ENCODE data around the gene ZNF516. TPM values are rescaled to one million over a fixed set of nuclear protein-coding genes. Genes with fewer than 3 reads are reported as not detected.

The ZNF516 gene
- total RNA-seq, 2 experiments from 2014 or later, result 1.5 to 2.0 TPM

DNA sequence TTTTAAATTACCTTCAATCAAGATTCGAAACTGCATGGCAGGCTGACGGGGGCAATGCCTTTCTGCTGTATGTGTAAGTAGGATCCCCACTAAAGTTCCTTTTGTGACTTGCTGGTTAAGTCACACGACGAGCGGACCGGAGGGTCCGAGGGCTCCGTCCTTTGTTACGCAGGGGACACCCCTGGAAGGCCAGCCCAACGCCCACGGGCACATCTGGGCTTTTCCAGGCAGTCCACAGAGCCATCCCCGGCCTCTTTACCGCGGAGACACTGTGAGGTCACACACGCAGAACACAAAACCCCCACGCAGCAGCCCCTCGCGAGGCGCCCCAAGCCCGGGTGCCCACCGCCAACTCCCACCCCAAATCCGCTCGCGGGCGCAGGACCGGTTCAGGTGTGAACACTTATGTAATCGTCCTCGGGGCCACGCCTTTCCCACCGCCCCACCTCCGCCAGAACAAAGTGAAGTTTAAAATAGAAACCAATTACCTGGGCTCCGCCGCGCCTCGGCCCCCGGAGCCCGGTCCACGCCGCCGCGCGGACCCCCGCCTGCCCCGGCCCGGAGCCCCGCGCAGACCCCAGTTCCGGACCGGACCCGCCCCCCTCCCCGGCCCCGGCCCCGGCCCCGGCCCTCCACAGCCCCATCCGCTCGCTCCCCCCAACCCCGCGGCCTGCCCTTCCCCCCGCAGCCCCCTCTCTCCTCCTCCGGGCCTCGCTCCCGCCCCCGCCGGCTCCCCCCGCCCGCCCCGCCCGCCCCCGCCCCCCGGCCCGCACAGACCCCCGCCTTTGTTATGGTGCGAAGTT, 4.2 kb downstream of the ZNF516 start:
- DNase-seq, result no peak

DNA sequence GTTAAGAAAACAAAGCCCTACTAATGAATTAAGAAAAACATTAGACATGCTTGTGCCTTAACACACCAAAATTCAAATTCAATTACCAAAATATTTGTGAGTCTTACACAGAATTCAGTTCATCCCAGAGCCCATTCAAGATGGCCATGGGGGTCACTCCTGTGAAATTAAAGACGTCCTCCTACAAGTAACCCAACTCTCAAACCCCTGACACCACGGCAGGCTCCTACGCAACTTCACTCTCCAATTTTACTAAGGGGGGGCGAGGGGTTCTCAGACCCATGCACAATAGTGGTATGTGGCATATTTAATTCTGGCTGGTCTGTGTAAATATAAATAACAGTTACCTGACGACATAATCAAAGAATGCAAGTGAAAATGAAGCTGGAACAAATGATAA, 5.0 kb downstream of the ZNF516 start:
- Mint-ChIP-seq H3K27ac (no peak overlapping the region), H3K4me1 (peaks cover 24% of the 10 kb centered on the region), H3K9me3 (ENCODE audit: low read depth) (no peaks in the 10 kb centered on the region), H3K36me3 (no peaks in the 10 kb centered on the region), H3K4me3 (no peak overlapping the region), H3K27me3 (peaks cover 66% of the 10 kb centered on the region)
- DNase-seq (no peak), ATAC-seq (no peak)
- CTCF ChIA-PET, result no interaction called here

More for the DNA sequence above, 4.2 kb downstream of the ZNF516 start:
- peak overlapping the region; percentile 71 for H3K4me3 Mint-ChIP-seq
- no peak for ATAC-seq
- peaks cover 72% of the 10 kb centered on the region for H3K27me3 Mint-ChIP-seq
- CTCF ChIA-PET, result no interaction called here
- no peak overlapping the region for H3K27ac Mint-ChIP-seq
- H3K4me1 Mint-ChIP-seq, result peaks cover 26% of the 10 kb centered on the region
- no peaks in the 10 kb centered on the region for H3K36me3 Mint-ChIP-seq
- no peaks in the 10 kb centered on the region for H3K9me3 Mint-ChIP-seq (ENCODE audit: low read depth)

DNA sequence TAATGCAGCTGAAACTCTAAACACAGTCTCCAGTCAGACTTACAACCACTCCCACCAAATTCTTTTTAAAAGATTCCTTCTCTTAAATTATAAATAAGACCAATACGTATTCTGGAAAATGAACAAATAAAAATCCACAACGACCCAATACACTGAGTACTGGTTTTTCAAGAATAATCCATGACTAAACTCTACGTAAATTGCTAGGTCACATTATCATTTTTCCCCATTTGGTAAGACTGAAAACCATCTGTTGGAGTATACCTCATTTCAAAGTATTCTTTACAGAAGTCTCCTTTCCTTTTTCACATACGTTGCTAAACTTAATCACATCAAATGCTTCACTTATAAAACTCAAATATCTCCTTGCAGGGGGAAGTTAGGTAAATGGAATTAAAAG, 6.0 kb downstream of the ZNF516 start:
- Mint-ChIP-seq H3K36me3 (no peaks in the 10 kb centered on the region), H3K4me1 (peaks cover 20% of the 10 kb centered on the region), H3K9me3 (ENCODE audit: low read depth) (no peaks in the 10 kb centered on the region), H3K4me3 (no peak overlapping the region), H3K27ac (no peak overlapping the region), H3K27me3 (peaks cover 61% of the 10 kb centered on the region)
- ATAC-seq (no peak), DNase-seq (no peak)
- CTCF ChIA-PET, result interaction anchor here (1.4 kb wide), 1 partner anchor 29 kb away, joined by 3 read pairs; no protein-coding TSS in a partner anchor

DNA sequence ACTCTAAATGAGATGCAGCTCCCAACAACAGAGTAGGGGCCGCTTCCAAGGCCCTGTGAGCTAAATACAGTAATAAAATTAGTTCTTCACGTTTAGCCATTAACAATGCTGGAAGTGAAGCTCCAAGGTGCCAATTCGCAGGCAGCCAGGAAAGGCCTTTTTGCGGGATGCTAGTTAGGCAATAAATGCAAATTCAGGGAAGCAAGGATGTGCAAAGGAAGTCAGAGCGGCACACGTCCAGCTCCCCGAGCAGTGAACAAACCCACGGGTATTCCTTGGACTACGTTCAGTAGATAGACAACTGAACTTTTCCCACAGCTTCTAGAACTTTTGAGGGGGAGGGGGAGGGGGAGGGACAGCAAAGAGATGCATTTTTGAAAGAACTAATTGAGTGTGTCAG, 6.9 kb downstream of the ZNF516 start:
- no peaks in the 10 kb centered on the region for H3K9me3 Mint-ChIP-seq (ENCODE audit: low read depth)
- H3K36me3 Mint-ChIP-seq, result no peaks in the 10 kb centered on the region
- H3K27ac Mint-ChIP-seq, result no peak overlapping the region
- H3K27me3 Mint-ChIP-seq, result peaks cover 55% of the 10 kb centered on the region
- CTCF ChIA-PET, result interaction anchor here (1.3 to 1.4 kb wide), 2 partner anchors 30 to 221 kb away, joined by 3 read pairs; no protein-coding TSS in a partner anchor
- ATAC-seq (no peak), DNase-seq (no peak)
- H3K4me1 Mint-ChIP-seq, result peaks cover 11% of the 10 kb centered on the region
- H3K4me3 Mint-ChIP-seq, result no peak overlapping the region

DNA sequence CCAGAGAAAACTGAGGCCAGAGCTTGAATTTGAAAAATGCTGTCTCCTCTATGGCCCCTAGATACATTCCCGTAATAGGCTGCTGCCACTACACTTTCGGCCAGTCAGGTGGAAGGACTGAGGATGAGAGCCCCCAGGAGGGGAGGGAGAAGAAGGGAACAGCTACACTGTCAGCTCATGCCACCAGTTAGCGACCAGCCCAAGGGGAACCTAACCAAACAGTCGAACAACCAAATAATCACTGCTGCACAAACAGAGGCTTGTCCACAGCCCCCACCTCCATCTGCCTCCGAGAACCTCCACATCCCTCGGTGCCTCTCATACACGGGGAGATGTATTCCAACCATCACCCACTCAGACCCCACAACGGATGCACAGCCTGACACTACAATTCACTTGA, 7.3 kb downstream of the ZNF516 start:
- no peak for DNase-seq
- H3K27ac Mint-ChIP-seq, result no peak overlapping the region
- peaks cover 52% of the 10 kb centered on the region for H3K27me3 Mint-ChIP-seq
- CTCF ChIA-PET, result interaction anchor here (1.3 kb wide), 1 partner anchor 221 kb away, joined by 3 read pairs; no protein-coding TSS in a partner anchor
- ATAC-seq, result no peak
- peaks cover 11% of the 10 kb centered on the region for H3K4me1 Mint-ChIP-seq
- H3K36me3 Mint-ChIP-seq, result no peaks in the 10 kb centered on the region
- no peak overlapping the region for H3K4me3 Mint-ChIP-seq
- no peaks in the 10 kb centered on the region for H3K9me3 Mint-ChIP-seq (ENCODE audit: low read depth)

DNA sequence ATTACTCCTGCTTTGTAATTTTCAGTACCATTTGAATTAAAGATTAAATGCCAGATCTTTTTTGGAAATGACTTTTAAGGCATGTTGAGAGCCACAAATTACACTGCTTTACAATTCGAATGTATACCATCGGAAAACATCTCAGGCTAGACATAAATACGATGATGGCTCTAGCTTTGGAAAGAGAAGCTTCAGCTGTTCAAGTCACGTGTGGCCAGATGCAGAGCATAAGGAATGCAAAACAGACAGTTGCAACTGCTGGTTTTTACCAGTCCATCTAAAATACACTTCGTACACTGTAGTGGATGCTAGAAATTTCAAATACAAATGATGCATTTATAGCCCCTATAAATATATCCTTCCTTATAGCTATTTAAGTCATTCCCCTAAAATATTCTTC, 8.0 kb downstream of the ZNF516 start:
- CTCF ChIA-PET, result no interaction called here
- H3K4me1 Mint-ChIP-seq, result peaks cover 6% of the 10 kb centered on the region
- no peaks in the 10 kb centered on the region for H3K36me3 Mint-ChIP-seq
- H3K27me3 Mint-ChIP-seq, result peaks cover 47% of the 10 kb centered on the region
- no peak overlapping the region for H3K4me3 Mint-ChIP-seq
- ATAC-seq, result no peak
- H3K9me3 Mint-ChIP-seq (ENCODE audit: low read depth), result no peaks in the 10 kb centered on the region
- H3K27ac Mint-ChIP-seq, result no peak overlapping the region
- DNase-seq, result no peak

DNA sequence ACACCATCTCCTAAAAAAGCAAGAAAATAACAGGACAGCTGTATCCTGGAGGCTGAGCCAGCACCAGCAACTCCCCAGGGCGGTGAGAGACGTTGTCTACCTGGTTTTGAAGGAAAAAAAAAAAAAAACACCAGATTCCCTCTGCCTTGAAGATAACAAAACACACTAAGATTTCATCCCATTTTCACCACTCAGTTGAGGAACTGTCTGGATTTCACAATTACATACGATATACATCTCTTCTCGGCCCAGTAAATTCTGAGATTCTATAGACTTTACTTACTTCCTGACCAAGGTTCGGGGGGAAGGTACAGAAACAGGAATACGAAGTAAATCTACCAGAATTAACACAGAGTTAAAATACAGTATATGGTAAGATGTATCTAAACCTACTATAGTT, 8.5 kb downstream of the ZNF516 start:
- no peaks in the 10 kb centered on the region for H3K36me3 Mint-ChIP-seq
- ATAC-seq, result no peak
- DNase-seq, result no peak
- H3K4me3 Mint-ChIP-seq, result no peak overlapping the region
- H3K4me1 Mint-ChIP-seq, result peaks cover 5% of the 10 kb centered on the region
- H3K27ac Mint-ChIP-seq, result no peak overlapping the region
- peaks cover 48% of the 10 kb centered on the region for H3K27me3 Mint-ChIP-seq
- H3K9me3 Mint-ChIP-seq (ENCODE audit: low read depth), result no peaks in the 10 kb centered on the region
- CTCF ChIA-PET, result no interaction called here

DNA sequence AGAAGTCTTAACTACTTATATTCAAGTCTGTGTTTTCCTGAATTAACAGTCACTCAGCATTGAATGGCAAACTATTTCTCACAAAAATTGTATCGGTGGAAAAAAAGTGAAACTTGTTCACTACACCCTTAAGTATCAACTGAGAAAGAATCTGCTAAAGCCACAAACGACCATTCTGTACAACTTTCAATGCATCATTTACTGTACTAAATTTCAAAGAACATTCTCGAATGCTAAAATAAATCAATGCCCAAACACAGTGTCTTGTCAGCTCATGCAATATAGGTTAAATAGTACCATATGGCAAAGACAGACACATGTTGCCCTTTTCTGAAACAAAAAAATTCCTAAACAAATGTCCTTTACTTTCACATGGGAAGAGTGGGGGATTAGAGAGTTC, 9.0 kb downstream of the ZNF516 start:
- H3K9me3 Mint-ChIP-seq (ENCODE audit: low read depth), result no peaks in the 10 kb centered on the region
- CTCF ChIA-PET, result no interaction called here
- DNase-seq (no peak), ATAC-seq (no peak)
- peaks cover 5% of the 10 kb centered on the region for H3K4me1 Mint-ChIP-seq
- H3K27me3 Mint-ChIP-seq, result peaks cover 48% of the 10 kb centered on the region
- H3K36me3 Mint-ChIP-seq, result no peaks in the 10 kb centered on the region
- no peak overlapping the region for H3K27ac Mint-ChIP-seq
- no peak overlapping the region for H3K4me3 Mint-ChIP-seq

DNA sequence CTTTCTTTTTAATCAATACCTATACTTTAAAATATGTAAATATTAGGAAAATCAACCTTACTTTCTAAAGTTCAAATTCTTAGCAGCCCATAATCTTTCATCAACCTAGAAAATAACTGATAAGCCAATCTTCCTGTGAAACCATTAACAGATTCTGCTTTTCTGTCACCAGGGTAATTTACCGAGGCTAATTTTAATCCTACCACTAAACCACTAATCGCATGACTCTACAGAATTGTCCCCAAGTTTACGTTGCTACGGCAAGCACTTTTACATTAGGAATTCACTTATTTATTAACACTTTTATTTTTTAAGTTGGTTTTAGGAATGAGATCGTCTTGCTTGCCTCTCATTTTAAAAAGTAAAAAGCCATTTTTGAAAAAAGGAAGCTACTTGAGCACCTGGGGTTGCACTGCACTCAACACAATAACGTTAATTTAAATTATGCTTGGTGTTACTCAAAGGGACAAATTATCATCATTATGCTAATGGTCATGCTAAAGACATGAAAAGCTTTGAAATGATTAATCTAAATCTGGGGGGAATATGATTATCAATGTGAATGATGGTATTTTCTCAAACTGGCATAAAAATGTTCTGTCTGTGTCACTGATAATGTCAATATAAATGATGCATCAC, 10.2 kb downstream of the ZNF516 start:
- Mint-ChIP-seq H3K27ac (no peak overlapping the region), H3K27me3 (peaks cover 38% of the 10 kb centered on the region), H3K36me3 (no peaks in the 10 kb centered on the region), H3K4me1 (no peaks in the 10 kb centered on the region), H3K4me3 (no peak overlapping the region), H3K9me3 (ENCODE audit: low read depth) (no peaks in the 10 kb centered on the region)
- DNase-seq (no peak), ATAC-seq (no peak)
- CTCF ChIA-PET, result no interaction called here

DNA sequence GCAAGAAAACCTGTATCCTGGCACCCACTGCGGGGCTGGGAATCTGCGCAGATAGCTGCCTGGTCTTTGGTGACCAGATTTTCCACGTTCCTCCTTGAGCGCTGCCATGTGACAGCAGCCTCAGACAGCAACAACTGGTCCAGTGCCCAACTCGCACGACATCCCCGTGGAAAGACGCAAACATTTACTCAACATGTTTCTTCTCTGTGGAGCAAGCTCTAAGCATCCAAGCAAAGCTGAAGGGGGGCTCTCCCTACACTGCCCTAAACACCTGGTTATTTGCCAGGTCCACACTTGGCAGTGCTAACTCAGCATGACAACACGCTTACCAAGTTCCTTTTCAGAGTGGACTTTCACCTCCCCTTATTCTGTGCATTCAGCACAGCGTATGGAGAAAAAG, 11.3 kb downstream of the ZNF516 start:
- no peaks in the 10 kb centered on the region for H3K36me3 Mint-ChIP-seq
- no peak for DNase-seq
- H3K27me3 Mint-ChIP-seq, result peaks cover 29% of the 10 kb centered on the region
- CTCF ChIA-PET, result interaction anchor here (0.8 kb wide), 1 partner anchor 226 kb away, joined by 4 read pairs; no protein-coding TSS in a partner anchor
- no peak overlapping the region for H3K4me3 Mint-ChIP-seq
- H3K4me1 Mint-ChIP-seq, result no peaks in the 10 kb centered on the region
- ATAC-seq, result no peak
- H3K27ac Mint-ChIP-seq, result no peak overlapping the region
- H3K9me3 Mint-ChIP-seq (ENCODE audit: low read depth), result no peaks in the 10 kb centered on the region

DNA sequence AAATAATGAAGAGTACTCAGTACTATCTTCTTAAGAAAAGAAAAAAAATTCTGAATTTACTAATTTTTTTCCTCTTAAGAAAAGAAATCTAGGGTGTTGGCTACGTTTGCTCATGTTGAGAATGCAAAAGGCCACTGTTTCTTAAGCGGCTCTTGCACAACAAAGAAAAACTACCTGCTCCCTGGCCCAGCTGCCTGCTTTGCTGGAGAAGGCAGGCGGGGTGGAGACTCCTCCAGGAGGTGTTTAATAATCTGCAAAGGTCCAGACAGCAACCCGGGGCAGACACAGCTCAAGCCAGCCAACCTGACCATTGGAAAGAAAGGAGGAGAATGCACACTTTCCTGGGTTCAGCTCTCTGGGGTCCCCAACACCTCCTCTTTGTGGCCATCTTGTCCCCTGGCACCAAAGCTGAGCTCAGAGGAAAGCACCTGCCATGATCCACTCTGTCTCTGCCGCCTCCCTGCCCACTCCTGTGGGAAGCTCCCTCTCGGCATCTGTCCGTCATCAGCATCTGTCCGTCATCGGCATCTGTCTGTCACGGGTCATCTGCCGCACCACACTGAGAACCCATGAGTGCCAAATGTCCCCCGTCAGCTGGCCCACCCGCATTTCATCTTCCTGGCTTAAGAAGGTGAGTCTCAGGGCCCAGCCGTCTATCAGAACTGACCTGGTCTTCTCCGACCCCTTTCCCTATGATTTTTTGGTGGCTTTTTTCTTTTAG, 11.9 kb downstream of the ZNF516 start:
- Mint-ChIP-seq H3K4me3 (no peak overlapping the region), H3K36me3 (no peaks in the 10 kb centered on the region), H3K27ac (no peak overlapping the region), H3K9me3 (ENCODE audit: low read depth) (no peaks in the 10 kb centered on the region), H3K27me3 (peaks cover 26% of the 10 kb centered on the region), H3K4me1 (no peaks in the 10 kb centered on the region)
- ATAC-seq (no peak), DNase-seq (no peak)
- CTCF ChIA-PET, result no interaction called here

DNA sequence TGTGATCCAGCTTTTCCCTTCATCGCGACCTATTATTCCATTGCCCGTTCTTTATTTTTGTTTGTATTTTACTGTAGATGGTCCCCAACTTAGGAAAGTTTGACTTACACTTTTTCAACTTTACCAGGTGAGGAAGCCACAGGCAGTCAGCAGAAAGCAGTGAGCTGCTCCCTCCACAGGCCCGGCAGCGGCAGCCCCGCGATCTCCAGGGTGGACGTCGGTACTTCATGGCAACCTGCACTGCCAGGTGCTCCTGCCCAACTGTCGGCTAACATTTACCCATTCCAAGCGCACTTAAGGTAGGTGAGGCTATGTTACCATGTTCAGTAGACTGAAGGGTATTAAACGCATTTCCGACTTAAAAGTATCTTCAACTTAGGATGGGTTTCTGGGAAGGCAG, 12.8 kb downstream of the ZNF516 start:
- CTCF ChIA-PET, result no interaction called here
- Mint-ChIP-seq H3K4me1 (no peaks in the 10 kb centered on the region), H3K36me3 (no peaks in the 10 kb centered on the region), H3K27me3 (peaks cover 27% of the 10 kb centered on the region), H3K9me3 (ENCODE audit: low read depth) (no peaks in the 10 kb centered on the region), H3K4me3 (no peak overlapping the region), H3K27ac (no peak overlapping the region)
- DNase-seq (no peak), ATAC-seq (no peak)

DNA sequence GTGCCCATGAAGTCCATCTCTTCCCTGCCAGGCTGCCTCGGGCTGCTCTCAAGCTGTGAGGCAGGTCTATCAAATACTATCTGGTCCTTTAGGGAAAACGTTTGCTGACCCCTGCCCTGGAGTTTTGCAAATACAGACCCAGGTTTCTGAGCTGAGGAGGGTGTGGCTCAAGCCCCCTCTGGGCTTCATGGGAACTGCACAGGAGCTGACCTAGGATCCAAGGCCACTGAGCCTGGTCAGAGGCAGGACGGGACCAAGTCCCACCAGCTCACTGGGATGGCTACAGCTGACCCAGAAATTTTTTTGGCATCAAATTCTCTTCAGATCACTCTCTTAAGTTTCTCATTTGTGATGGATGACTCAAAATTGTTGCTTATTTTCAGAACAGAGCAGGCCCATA, 14.1 kb downstream of the ZNF516 start:
- Mint-ChIP-seq H3K27me3 (peaks cover 30% of the 10 kb centered on the region), H3K9me3 (ENCODE audit: low read depth) (no peaks in the 10 kb centered on the region), H3K27ac (no peak overlapping the region), H3K36me3 (no peaks in the 10 kb centered on the region), H3K4me1 (no peaks in the 10 kb centered on the region), H3K4me3 (no peak overlapping the region)
- DNase-seq, result no peak
- CTCF ChIA-PET, result no interaction called here
- ATAC-seq, result no peak

Data from activated CD8-positive, alpha-beta memory T cell treated with anti-CD3 and anti-CD28 coated beads, Interleukin-2, amount 10 ng/mL, durations not matched to agents 7 days and 5 days (primary cell).